NCI-H128 (cell line): ENCODE results near the gene ACAT1.
A peak's percentile ranks its signal among the peaks of the same experiment; 100 is the strongest.
"Not testable (repeated sequence)": the region's sequence is repeated elsewhere in the genome, so short reads cannot be mapped to it uniquely, and the experiment has no call there.

Source experiments
- DNase-seq: peaks from one replicate; lab custom pipeline; 2025; ENCODE audit not compliant: unreplicated experiment; lab: John Stamatoyannopoulos, UW

The ACAT1 gene

DNA sequence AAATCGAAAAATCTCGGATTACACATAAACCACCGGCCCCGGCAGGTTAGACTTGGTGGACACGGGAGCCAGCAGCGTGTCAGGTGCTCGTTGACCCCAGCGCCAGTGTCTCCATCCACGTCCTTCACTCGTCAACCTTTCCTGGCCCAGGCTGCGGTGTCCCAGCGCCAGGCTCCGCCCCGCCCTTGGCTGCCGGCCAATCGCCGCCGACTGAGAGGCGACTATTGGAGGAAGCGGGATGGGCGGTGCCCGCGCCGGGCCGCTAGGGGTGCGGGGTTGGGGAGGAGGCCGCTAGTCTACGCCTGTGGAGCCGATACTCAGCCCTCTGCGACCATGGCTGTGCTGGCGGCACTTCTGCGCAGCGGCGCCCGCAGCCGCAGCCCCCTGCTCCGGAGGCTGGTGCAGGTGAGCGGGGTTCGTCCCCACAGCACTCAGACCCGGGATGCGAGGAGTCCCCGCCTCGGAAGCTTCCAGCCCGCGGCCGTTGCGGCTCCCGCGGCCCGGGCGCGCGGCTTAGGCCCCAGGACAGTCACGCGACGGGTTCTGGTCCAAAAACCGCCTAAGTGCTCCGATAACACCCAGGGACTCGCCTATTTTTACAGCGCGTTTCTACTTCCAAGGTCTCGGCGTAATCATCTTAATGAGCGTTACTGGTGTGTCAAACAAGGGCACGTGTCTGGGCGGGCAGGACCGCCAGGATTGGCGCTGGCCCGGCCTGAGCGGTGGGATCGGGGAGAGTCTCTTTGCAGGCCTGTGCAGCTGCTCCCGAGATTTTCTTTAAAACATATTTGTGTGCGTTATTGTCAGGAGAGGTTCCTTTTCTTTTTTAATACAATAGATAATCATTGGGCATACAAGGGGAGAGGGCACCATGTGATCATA is at the start of gene ACAT1:
ACAT1 (plus strand) TSS at position 294 of the 882 bp plus-strand sequence; CDS start at position 334, 40 bp downstream.
- peak; percentile 85 for DNase-seq

DNA sequence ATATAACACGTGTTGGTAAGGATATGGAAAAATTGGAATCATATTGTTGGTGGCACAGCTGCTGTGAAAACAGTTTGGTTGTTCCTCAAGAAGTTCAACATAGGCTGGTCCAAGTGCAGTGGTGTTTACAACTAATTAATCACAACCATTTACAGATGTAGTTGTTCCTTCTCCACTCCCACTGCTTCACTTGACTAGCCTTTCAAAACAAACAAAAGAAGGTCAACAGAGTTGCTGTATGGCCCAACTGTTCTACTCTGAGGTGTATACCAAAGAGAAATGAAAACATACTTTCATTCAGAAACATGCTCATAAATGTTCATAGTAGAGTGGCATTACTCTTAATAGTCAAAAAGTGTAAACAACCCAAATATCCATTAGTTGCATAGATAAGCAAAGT is 36.6 kb upstream of the ACAT1 start:
- no peak for DNase-seq

DNA sequence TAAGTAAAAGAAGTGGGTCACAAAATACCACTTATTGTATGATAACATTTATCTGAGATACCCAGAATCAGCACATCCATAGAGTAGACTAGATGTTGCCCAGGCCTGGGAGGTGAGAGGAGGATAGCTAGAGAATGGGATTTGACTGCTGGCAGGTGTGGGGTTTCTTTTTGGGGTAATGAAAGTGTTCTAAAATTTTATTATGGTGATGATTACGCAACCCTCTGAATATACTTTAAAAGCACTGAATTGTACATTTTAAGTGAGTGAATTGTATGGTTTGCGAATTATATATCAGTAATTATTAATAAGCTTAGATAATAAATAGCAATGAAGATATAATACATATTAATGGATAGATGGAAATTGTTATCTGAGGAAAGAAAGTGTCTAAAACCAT is 35.7 kb upstream of the ACAT1 start:
- DNase-seq: no peak

DNA sequence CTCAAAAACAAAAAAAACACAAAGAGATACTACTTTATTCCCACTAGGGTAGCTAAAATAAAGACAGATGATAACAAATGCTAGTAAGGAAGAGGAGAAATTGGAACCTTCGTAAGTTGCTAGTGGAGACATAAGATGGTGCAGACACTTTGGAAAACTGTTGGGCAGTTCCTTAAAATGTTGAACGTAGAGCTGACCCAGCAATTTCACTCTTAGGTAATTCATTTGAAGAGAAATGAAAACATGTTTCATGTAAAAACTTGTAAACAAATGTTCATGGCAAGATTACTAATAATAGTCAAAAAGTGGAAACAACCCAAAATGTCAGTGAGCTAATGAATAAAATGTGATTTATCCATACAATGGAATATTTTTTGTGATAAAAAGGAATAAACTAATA is 29.2 kb upstream of the ACAT1 start:
- no peak for DNase-seq

DNA sequence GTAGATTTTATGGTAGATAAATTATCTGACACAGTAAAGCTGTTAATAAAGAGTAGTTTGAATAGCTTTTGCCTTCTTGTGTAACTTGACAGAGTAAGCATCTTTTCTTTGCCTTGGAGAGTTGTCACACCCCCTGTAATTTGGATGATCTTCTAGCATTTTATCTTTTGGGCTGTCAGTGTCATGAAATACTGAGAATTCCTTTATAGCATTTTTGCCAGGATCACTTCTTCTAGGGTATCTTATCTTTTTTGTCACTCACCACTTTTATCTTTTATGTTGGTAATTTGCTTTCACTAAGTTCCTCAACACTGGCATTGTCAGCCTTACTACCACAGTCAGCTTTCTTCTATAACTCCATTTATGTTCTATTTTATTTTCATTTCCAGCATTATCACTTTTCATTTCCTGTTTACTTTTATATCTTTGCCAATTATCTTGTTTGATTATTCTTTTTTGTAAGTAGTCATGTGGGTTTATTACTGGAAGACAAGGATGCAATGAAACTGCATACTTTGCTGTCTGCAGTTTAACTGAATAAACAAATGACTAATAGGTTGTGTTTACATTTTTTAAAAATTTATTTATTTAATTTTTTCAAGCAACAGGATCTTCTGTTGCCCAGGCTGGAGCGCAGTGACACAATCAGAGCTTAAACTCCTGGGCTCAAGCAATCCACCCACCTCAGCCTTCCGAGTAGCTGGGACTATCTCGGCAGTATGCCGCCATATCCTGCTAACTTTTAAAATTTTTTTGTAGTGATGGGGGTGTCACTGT is 28.1 kb upstream of the ACAT1 start:
- no peak for DNase-seq

DNA sequence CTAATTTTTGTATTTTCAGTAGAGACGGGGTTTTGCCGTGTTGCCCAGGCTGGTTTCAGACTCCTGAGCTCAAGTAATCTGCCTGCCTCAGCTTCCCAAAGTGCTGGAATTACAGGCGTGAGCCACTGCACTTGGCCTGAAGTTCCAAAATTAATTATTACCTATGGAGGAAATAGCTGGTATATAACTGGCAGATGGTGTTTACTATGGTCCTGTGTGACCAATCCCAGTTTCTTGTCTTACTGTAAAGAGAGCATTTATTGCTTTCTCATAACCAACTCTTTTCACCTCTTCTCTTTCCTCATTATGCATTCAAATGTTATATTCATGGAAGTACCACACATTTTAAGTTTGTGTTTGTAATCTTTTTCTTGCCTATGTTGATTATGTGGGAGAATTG is 24.2 kb upstream of the ACAT1 start:
- no peak for DNase-seq

DNA sequence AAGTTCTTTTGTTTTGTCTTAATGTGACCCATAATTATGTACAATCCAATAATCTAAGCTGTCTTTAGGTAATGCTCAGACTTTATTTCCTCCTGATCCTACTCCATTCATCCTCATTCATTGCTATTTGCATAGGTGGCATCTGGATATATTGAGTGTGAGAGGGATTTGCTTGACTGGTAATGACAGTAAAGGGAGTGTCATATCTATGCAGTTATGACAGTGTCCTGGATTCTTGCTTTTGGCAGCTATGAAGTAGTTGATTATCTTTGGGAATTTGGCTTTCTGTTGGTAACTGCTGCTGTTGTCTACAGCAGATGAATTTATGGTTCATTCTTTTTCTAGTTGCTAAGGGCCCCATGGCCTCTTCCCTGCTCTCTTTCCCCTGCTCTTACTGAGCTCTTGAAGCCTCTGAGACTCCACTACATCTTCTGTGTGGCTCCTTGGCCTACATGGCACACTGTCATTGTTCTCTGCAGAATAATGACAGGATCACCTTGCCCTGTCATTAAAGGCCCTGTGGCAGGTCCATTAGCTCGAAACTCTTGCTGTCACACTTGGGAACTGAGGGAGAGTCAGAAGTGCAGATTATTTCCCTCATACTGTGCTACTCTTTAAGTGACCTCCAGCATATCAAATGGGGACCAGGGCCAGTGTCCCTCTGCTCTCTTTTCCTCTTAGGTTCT is 20.1 kb upstream of the ACAT1 start:
- DNase-seq: no peak

DNA sequence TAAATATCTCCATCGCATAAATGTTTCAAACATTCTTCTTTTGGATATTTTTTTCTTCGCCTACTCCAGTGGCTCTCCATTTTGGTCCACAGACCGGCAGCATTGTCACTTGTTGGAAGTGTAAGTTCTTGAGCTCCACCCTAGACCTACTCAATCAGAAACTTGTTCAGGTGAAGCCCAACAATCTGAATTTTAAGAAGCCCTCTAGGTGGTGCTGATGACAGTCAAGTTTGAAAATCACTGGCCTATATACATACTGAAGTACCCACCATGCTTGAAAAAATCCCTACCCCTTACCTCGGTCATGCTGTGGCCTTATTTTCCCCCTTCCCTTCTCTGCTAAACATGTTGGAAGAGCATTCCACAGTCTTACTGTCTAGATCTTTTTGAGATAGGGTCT is 10.2 kb upstream of the ACAT1 start:
- no peak for DNase-seq

DNA sequence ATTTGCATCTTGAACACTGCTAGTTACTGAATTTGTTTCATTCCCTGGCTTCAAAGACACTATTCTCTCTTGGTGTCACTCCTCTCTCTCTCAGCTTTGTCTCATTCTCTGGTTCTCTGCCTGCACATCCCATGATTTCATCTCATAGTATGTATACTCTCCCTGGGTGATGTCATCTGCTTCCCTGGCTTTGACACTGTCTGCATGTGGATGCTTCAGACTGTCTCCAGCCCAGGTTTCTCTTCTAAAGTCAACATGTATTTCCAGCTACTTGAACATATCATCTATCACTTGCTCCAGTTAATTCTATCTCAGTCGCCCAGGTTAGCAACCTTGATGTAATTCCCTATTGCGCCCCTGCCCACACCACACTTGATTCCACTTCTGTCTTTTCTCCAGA is 9.3 kb upstream of the ACAT1 start:
- DNase-seq: no peak

DNA sequence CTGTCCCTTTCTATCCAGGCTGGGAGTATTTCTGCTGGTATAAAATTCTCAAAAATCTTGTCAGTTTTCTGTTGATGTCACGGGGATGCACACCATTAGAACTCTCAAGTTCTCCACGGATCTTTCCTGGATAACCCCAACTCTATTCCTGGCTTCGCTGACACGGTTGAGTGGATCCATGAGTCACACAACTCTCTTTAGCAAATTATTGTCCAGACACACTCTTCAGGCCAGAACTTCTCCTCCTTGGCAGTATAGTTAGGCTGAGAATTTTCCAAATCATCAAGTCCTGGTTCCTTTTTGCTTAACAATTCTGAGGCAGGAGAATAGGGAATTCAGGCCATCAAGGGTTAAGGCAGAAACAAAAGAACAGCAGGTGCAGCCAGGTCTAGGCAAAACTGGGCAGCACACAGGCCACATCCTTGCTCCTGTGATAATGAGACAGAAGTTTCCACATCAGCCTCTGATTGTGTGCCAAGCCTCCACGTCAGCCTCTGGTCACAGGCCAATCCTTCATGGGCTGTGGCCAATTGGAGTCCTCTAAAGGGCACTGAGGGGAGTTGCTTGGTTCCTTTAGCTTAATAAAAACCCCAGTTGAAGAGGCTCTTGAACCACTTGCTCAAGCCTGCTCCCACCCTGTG is 5.7 kb upstream of the ACAT1 start:
- DNase-seq: peak; percentile 73

DNA sequence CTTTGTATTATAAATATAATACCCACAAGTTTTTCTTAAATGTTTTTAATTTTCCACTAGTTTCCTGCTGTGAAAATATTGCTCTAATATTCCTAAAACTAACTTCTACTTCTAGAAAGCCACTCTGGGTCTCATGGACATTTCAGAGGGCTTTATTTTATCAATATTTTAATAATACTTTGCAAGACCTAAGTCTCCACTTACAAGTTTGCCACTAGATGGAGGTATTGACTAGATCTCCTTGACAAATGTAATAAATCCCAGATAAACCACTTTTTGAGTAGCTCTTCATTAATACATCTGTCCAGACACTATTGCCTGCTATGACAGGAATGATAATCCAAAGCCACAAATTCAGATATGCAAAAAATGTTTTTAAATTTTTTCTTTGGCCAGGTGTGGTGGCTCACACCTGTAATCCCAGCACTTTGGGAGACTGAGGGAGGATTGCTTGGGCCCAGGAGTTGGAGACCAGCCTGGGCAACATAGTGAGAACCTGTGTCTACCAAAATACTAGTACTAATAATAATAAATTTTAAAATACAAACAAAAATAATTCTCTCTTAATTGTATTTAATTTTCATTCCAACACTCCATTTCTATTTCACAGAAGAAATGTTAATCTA is 3.5 kb upstream of the ACAT1 start:
- DNase-seq: no peak

DNA sequence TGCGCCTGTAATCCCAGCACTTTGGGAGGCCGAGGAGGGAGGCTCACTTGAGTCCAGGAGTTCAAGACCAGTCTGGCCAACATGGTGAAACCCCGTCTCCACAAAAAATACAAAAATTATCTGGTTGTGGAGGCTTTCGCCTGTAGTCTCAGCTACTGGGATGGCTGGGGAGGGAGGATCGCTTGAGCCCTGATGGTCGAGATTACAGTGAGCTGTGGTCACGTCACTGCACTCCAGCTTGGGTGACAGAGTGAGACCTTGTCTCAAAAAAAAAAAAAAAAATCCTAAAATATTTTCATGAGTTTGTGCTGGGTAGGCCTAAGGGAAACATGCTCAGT is 462 bp upstream of the ACAT1 start:
- not testable (repeated sequence) for DNase-seq

DNA sequence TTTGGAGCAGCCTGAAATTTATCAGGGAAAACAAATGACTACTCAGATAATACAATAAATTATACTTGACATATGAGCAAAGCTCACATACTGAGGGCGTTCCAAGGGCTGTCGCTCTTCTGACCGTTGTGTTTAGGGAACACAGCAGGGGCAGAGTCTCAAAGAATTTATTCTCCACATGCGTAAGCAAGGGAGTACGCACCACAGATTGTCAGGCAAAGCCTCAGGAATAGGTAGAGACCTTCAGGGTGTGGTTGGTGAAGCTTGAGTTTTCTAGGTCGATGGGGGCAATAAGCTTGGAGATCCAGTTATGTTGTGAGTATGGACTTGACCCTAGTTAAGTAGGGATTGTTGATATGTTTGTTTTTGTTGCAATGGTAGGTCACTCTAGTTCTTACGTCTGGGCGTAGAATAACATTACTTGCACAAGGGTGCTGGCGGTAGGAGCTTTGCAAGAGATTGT is 830 bp downstream of the ACAT1 start:
- DNase-seq: no peak

DNA sequence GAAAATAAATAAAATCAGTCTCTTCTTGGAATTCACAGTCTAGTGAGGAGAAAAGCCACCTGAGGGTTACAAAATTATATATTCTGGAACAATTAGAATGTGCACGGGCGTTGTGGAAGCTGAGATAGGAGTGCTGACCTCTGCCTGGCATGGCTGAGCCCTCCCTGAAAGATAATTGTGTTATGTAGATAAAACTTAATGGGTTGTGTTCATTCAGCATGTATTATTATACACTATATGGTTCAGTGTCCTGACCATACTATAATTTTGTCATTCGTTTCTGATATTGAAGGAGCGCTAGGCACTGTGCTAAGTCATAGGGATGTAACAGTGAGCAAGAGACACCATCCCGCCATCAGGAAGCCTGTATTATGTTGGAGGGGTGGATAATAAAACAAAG is 3.7 kb downstream of the ACAT1 start:
- no peak for DNase-seq

DNA sequence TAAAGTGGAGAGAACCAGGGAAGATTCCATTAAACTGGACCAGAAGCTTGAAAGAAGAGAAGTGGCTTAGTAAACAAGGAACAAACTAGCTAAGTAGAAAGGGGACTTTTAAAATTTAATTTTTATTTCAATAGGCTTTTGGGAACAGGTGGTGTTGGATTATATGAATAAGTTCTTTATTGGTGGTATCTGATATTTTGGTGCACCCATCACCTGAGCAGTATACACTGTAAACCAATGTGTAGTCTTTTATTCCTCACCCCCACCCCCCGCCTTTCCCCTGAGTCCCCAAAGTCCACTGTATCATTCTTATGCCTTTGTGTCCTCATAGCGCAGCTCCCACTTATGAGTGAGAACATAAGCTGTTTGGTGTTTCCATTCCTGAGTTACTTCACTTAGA is 7.4 kb downstream of the ACAT1 start:
- no peak for DNase-seq

DNA sequence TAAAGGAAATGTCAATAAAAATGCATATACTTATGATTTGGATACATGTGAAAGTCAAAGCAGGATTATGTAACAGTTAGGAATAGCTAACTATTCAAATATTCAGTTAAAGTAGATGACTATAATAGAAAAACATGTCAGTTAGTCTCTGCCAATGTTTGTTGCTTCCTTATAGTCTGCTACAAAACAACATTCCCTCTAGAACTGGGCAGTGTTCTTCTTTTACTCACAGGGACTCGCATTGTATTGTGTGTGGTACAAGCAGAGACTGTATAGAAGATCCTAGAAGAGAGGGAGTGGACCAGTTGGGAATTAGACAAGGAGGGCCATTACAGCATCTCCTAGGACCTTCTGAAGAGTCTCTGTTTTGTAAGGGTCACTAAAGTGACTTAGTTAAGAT is 10.6 kb downstream of the ACAT1 start:
- DNase-seq: no peak

DNA sequence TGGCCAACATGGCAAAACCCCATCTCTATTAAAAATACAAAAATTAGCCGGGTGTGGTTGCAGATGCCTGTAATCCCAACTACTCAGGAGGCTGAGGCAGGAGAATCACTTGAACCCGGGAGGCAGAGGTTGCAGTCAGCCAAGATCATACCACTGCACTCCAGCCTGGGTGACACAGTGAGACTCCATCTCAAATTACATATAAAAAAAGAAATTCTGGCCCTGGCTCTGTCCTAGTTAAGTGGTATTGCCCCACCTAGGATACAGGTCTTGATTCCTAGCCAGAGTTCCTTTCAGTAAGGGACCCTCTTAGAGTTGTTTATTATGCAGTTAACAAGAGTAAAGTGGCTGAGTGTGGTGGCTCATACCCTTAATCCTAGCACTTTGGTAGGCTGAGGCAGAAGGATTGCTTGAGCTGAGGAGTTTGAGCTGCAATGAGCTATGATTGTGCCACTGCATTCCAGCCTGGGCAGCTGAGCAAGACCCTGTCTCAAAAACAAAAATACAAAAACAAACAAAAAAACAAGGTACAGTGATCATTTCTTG is 11.7 kb downstream of the ACAT1 start:
- not testable (repeated sequence) for DNase-seq

DNA sequence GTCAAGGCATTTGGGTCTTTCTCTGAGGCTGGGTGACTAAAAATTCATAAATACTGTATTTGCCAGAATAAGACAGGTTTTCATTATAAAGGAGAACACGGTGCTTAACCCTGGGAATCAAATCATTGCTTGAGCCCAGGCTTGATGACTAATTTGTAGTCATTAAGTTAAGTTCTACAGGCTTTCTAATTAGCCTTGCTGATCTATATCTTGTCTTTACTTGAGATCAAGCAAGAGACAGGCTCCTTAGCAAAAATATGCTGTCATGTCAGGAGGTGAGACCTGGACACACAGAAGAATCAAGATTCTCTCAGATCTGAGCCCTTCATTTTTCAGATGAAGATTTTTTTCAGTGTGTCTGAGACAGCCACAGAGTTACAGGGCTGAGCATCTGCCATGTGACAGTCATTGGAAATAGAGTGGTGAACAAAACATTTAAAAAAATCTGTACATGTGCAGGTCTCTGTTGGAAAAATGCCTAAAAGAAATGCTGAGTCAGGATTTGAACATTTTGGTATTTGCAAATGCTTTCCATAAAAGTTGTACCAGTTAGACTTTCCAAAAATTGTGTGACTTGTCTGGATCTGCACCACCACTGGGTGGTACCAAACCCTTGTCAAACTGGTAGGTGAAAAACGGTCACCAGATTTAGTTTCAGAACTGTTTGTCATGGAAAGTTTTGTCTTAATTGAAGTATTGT is 14.6 kb downstream of the ACAT1 start:
- no peak for DNase-seq

DNA sequence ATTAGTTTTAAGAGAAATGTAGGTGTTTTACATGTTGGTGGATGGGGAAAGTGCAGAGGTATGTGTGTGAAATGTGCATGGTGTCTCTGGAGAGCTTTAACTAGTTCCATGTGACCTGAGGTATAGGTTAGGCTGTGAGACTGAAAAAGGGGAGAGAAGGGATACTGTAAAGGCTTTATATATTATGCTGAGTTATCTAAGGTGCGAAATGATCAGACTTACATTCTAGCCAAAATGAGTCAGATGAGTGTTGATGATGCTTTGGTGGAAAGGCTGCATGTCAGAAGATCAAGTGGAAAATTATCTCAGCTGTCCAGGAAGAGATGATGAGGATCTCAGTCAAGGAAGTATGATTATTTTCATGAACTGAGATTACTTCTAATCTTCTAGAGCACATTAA is 15.8 kb downstream of the ACAT1 start:
- DNase-seq: no peak

DNA sequence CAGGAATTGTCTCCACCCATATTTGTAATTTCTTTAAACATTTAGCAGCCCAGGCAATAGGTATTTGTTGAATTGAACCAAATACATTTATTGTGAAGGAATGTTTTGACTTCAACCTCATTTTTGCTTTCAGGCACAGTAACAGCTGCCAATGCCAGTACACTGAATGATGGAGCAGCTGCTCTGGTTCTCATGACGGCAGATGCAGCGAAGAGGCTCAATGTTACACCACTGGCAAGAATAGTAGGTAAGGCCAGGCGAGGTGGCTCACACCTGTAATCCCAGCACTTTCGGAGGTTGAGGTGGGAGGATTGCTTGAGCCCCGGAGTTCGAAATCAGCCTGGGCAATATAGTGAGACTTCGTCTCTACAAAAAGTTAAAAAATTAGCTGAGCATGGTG is 20.9 kb downstream of the ACAT1 start:
- DNase-seq: no peak
